KOPT-K1 (cell line): ENCODE data around the gene NAB1.
A peak's percentile ranks its signal among the peaks of the same experiment; 100 is the strongest.

Experiments used
- H3K27ac ChIP-seq: fragments of 200-600 bp; sonication (generic); 2 replicates; pipeline ENCODE4 v1.5.1; 2016; ENCODE audit warnings: antibody characterized with exemption, mild to moderate bottlenecking, low read depth, low read length; ENCODE audit not compliant: poor library complexity, severe bottlenecking
- H3K36me3 ChIP-seq: fragments of 200-600 bp; sonication (generic); 2 replicates; pipeline ENCODE4 v1.5.1; 2017; ENCODE audit warnings: antibody characterized with exemption, mild to moderate bottlenecking, low read length, moderate library complexity; ENCODE audit not compliant: insufficient read depth
- H3K9me3 ChIP-seq: fragments of 200-600 bp; sonication (generic); 2 replicates; pipeline ENCODE4 v1.5.1; 2017; ENCODE audit warnings: antibody characterized with exemption, low read length, mild to moderate bottlenecking; ENCODE audit not compliant: insufficient read depth, poor library complexity, severe bottlenecking

The NAB1 gene

DNA sequence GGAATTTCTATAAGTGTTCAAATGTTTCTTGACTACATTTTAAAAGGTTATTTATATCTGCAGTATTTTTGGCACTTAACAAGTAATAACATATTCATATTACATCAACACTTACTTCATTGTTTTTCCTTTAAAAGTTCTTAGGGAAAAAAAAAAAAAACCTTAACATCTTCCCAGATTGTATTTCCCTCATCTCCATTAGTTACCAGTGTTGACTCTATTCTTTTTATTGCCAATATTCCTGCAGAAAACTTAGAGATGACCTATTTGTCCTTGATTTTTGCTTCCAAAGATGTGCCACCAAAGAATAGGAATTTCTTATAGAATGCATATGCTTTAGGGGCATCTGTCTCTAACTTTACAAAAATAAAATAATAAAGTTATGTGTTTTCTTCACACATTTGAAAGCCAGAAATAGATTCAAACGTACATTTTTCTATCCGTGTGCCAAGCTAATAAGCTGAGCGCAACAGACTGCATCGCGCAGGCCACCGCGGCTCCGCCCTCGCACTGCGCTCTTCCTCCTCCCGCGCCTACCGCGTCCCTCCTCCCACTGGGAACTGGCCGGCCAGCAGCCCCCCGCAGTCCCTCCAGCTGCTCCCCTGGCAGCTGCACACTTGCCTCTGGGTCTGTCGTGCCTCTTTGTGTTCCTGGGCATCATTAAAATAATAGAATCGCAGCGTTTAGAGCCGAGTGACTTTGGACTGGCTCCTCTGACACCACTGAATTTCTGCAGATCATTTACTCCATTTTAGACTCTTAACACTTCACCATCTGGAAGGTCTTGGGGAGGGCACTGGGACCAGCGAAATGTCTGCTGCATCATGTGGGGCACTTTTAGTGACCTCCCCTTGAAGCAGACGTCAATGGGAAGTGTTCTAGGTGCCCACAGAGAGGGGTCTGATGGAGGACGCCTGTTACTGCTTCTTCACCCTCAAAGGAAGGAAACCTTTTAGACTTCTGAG lies 21.2 kb upstream of the NAB1 start:
- Histone ChIP-seq H3K36me3 (no peaks in the 10 kb centered on the region), H3K9me3 (peaks cover 3% of the 10 kb centered on the region), H3K27ac (no peak overlapping the region)

DNA sequence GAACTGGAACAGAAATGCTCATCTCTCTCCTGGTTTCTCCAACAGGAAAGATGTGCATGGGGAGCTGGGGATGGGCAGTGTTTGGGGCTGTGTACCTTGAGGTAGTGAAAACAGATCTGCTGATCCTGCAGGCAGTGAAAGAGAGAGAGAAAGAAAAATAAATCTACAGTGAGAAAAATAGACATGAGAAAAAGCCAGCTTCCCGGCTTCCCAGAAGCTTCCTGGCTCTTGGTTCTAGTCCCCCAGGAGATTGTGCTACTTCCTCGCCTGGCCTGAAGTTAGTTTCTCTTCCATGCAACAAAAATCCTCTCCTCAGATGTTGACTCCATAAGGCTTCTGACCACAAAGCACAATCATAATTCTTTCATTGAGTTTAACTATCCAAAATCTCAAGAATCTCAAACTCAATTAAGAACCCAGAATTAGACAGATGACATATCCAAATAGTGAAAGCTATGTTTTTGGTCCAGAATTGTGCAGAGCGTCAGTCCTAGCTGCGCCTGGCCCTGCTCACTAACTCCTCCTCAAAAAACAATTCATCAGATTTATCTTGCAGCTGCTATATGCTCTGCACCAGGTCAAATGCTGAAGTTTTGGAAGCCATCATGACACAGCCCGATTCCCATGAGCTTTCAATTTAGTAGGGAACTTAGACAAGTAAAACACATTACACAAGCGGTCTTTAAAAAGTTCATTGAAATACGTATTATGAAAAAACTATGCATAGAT lies 20.1 kb upstream of the NAB1 start:
- Histone ChIP-seq H3K36me3 (no peaks in the 10 kb centered on the region), H3K9me3 (peaks cover 3% of the 10 kb centered on the region), H3K27ac (no peak overlapping the region)

GRCh38 chr2:190634381-190634780 lies 14.5 kb upstream of the NAB1 start:
- Histone ChIP-seq H3K36me3 (no peaks in the 10 kb centered on the region), H3K9me3 (no peaks in the 10 kb centered on the region), H3K27ac (no peak overlapping the region)

GRCh38 chr2:190635781-190636180 lies 13.1 kb upstream of the NAB1 start:
- Histone ChIP-seq H3K27ac (no peak overlapping the region), H3K9me3 (no peaks in the 10 kb centered on the region), H3K36me3 (no peaks in the 10 kb centered on the region)

- H3K27ac ChIP-seq = no peak overlapping the region
- no peaks in the 10 kb centered on the region for H3K36me3 ChIP-seq
- no peaks in the 10 kb centered on the region for H3K9me3 ChIP-seq
Observed at GRCh38 chr2:190636361-190636760, 12.5 kb upstream of the NAB1 start.

GRCh38 chr2:190637281-190637734 lies 11.6 kb upstream of the NAB1 start:
- Histone ChIP-seq H3K27ac (no peak overlapping the region), H3K9me3 (no peaks in the 10 kb centered on the region), H3K36me3 (no peaks in the 10 kb centered on the region)

GRCh38 chr2:190637903-190638618 lies 10.8 kb upstream of the NAB1 start:
- no peaks in the 10 kb centered on the region for H3K36me3 ChIP-seq
- H3K27ac ChIP-seq = no peak overlapping the region
- H3K9me3 ChIP-seq = no peaks in the 10 kb centered on the region

GRCh38 chr2:190640117-190640516 lies 8.8 kb upstream of the NAB1 start:
- no peaks in the 10 kb centered on the region for H3K9me3 ChIP-seq
- no peaks in the 10 kb centered on the region for H3K36me3 ChIP-seq
- H3K27ac ChIP-seq = no peak overlapping the region

DNA sequence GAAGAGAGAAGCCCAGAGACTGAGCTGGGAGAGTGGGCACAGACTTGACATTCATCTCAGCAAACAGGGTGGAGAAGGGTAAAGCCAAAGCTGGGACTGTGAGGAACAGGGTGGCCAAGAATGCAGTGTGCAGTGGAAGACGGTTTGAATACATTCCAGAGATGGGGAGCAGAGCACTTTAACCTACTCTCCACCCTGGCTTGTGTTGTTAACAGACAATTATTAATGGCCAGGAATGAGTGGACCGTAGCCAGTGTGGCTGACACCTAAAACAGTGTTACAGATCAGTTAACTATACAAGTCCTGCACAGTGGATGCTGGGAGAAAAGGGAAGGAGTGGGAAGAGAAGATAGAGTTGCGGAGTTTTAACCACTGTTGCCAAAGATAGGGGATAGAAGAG lies 7.4 kb upstream of the NAB1 start:
- no peaks in the 10 kb centered on the region for H3K9me3 ChIP-seq
- no peak overlapping the region for H3K27ac ChIP-seq
- H3K36me3 ChIP-seq = no peaks in the 10 kb centered on the region

GRCh38 chr2:190646780-190647522 lies 1.9 kb upstream of the NAB1 start:
- Histone ChIP-seq H3K36me3 (no peaks in the 10 kb centered on the region), H3K9me3 (no peaks in the 10 kb centered on the region), H3K27ac (no peak overlapping the region)

DNA sequence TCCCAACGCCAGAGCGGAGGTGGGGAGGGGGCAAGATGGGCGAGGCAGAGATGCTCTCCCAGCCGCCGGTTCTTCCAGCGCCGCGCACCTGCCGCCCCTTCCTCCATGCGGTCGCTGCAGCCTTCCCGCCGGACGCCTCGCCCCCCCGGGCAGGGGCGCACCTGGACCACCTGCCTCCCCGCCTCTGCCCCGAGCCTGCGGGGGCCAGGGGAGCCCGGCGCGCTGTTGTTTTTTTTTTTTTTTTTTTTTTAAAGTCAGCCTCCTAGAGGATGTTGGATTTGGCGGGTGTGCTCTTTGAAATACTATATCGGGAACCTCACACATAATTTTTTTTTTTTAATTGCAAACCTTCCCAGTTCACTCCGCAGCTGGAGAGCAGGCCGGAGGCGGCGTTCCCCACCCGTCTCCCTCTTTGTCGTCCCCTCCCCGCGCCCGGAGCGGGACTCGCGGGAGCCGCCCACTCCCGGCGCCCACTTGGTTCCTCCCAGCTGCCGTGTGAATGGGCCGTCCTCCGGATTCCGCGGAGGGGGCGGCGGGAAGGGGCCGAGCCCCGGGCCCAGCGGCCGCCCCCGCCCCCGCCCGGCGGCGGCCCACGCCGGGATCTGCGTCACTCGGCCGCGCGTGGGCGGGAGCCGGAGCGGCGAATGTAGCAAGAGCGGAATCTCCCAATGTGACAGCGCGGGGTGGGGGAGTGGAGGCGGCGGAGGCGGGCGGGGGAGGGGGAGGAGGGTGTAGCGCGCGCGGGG lies 421 bp upstream of the NAB1 start:
- Histone ChIP-seq H3K9me3 (no peaks in the 10 kb centered on the region), H3K27ac (peak overlapping the region; percentile 61), H3K36me3 (no peaks in the 10 kb centered on the region)

DNA sequence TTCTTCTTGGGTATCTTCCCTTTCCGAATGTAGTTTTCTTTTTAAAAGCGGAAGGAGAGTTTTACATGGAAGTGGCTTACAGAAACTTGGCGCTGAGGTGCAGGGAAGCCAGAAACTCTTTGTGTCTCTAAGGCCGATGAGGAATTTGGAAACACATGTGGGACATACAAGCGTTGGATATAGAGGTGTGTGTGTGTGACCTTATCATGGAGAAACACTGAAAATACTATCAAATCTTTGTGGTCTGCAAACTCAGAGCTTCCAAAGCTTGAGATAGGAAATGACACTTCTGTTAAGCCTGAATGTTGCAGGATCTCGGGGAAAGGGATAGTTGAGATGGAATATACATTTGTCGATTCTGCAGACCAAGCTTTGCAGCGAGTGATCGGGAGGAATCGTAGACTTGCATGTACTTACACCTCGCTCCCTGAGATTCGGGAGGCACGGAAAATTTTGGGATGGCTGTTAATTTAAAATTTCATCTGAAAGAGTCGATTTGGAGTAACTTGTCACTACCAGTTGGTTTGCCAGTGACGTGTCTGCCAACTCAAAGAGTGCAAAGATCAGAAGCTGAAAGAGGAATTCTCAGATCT lies 1.0 kb downstream of the NAB1 start:
- peak overlapping the region; percentile 80 for H3K27ac ChIP-seq
- H3K9me3 ChIP-seq = no peaks in the 10 kb centered on the region
- no peaks in the 10 kb centered on the region for H3K36me3 ChIP-seq

- no peaks in the 10 kb centered on the region for H3K9me3 ChIP-seq
- H3K27ac ChIP-seq = no peak overlapping the region
- no peaks in the 10 kb centered on the region for H3K36me3 ChIP-seq
Observed at GRCh38 chr2:190651413-190651812, 2.5 kb downstream of the NAB1 start.

GRCh38 chr2:190653231-190653630 lies 4.3 kb downstream of the NAB1 start:
- Histone ChIP-seq H3K27ac (no peak overlapping the region), H3K36me3 (no peaks in the 10 kb centered on the region), H3K9me3 (no peaks in the 10 kb centered on the region)
